ENCODE data around the gene FHL3.

The FHL3 gene

GRCh38 chr1:38043036-38043747 is 37.9 kb upstream of the FHL3 start:
- DNase-seq (ENCODE audit: extremely low spot score), result no peak
- TF ChIP-seq CTCF (IDR thresholded peaks at IDR 0.05; ENCODE audit: control extremely low read depth, extremely low read depth, low read depth, missing control alignments), result no peak
- ChIA-PET POLR2A (no interaction called here), CTCF (interaction anchor here (1.1 to 4.7 kb wide), 4 partner anchors 9 to 776 kb away, joined by 4 to 27 read pairs (median 4); no protein-coding TSS in a partner anchor)

GRCh38 chr1:38041936-38042834 is 36.9 kb upstream of the FHL3 start:
- no peak for DNase-seq (ENCODE audit: extremely low spot score)
- CTCF ChIA-PET, result interaction anchor here (1.1 to 4.7 kb wide), 5 partner anchors 10 to 793 kb away, joined by 3 to 27 read pairs (median 4); no protein-coding TSS in a partner anchor
- POLR2A ChIA-PET, result no interaction called here
- TF ChIP-seq CTCF (IDR thresholded peaks at IDR 0.05; ENCODE audit: control extremely low read depth, extremely low read depth, low read depth, missing control alignments), result no peak

DNA sequence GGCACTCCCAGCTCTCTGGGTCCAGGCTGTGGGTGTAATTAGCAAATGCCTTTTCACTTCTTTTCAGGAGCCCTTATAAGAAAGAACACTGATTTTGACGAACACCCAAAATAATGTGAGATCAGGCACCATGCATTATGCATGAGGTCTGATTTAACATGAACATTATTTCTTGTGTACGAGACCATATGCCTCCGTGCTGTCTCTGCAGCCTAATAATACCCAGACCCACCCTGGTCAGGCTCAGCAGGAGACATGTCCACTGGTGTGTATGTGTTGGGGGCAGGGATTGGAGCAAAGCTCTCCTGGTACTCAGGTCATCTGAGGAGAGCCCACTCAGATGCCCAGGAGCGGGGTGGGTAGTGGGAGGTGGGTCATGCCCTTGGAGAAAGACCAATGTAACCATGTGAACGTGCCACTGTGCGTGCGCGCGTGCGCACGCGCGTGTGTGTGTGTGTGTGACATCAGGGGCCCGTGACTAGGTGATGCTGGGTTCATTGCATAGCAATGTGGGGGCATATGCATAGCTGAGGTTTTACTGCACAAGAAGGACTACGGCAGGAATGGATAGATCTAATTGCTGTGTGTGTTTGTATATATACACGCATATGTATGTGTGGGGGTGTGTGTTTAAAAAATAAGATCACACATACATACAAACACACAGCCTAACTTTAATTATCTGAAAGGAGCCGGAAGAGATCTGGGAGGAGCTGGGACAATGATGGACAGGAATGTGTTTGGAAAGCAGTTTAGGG is 34.2 kb upstream of the FHL3 start:
- no peak for DNase-seq (ENCODE audit: extremely low spot score)
- POLR2A ChIA-PET, result no interaction called here
- CTCF ChIA-PET, result interaction anchor here (0.8 to 4.7 kb wide), 5 partner anchors 8 to 795 kb away, joined by 4 to 27 read pairs (median 5); no protein-coding TSS in a partner anchor
- TF ChIP-seq CTCF (IDR thresholded peaks at IDR 0.05; ENCODE audit: control extremely low read depth, extremely low read depth, low read depth, missing control alignments), result no peak

DNA sequence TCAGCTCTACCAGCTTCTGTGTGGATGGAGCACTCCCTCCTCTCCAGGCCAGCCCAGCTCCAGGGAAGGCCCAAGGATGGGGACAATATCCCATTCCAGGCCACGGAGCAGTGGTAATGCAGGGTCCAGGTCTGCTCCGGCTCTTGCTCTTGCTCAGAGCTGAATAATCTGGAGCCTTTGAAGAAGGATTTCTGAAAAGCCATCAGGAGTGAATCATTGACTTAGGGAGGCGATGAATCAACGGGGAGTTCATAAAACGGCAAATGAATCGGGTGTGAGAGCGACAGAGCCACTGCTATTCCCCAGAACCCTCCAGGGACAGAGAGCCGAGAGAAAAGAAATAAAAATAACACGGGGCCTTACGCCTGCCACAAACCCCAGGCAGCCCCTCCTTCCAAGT is 33.5 kb upstream of the FHL3 start:
- TF ChIP-seq CTCF (IDR thresholded peaks at IDR 0.05; ENCODE audit: control extremely low read depth, extremely low read depth, low read depth, missing control alignments), result no peak
- CTCF ChIA-PET, result interaction anchor here (0.7 to 2.9 kb wide), 4 partner anchors 9 to 783 kb away, joined by 3 to 13 read pairs (median 4); no protein-coding TSS in a partner anchor
- no peak for DNase-seq (ENCODE audit: extremely low spot score)
- POLR2A ChIA-PET, result no interaction called here

DNA sequence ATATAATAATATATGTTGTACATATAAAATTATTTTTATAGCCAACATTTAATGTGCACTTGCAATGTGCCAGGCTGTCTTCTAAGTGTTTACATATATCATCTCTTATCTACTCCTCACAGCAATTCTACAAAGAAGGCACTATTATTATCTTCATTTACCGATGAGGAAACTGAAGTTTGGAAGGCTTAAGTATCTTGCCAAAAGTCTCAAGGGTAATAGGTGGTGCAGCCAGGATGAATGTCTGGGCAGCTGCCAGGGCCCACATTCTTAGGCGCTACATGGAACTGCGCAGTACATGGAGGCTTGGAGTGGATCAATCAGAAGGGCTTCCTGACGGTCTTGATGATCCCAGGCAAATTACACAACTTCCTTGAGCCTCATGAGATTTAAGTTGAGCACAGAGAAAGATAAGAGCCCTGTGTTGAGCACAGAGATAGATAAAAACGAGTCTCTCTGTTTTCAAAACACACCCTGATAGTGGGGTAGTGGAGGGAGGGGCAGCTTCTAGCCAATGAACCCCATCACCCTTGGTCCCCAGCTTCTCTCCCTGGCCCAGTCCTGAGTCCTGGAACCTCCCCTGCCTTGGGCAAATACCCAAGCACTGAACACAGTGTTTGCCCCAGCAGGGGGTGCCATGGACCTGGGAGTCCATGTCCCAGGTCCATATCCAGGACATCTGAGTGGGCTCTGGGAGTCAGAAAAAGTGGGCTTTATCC is 32.1 kb upstream of the FHL3 start:
- ChIA-PET POLR2A (no interaction called here), CTCF (interaction anchor here (1.8 to 2.9 kb wide), 2 partner anchors 10 to 785 kb away, joined by 4 to 13 read pairs; no protein-coding TSS in a partner anchor)
- peak; percentile 29 for TF ChIP-seq CTCF (IDR thresholded peaks at IDR 0.05; ENCODE audit: control extremely low read depth, extremely low read depth, low read depth, missing control alignments)
- DNase-seq (ENCODE audit: extremely low spot score), result no peak

Measured in GM10248 (cell line).